Spleen (tissue), 7 donors: ENCODE measurements around the gene PLCZ1.

Experiments
- POLR2A ChIP-seq, 3 donors: fragments of 450-650 bp; IDR thresholded peaks; one replicate each; pipeline ENCODE4 v1.5.1; 2017; ENCODE audit warnings: antibody characterized with exemption in 3 of 3, mild to moderate bottlenecking in 1 of 3
- POLR2AphosphoS5 ChIP-seq, 3 donors: sonication (generic); formaldehyde crosslinking; IDR thresholded peaks; one replicate each; pipeline ENCODE4 v1.5.1; 2017; ENCODE audit warnings: antibody characterized with exemption in 3 of 3
- TF ChIP-seq, protein P1 (sequence below), 11 experiments: fragments of 200-600 bp in 7 of 11; fragments of 450-650 bp in 4 of 11; sonication (generic) in 4 of 11; IDR thresholded peaks in 8 of 11; conservative IDR thresholded peaks in 3 of 11; 1 replicate in 7 of 11; 2 replicates in 4 of 11; pipeline versions ENCODE4 v1.4.0 to v1.8.0; 2016 to 2021; ENCODE audit warnings: antibody characterized with exemption in 11 of 11, inconsistent platforms in 4 of 11, mild to moderate bottlenecking in 1 of 11
- donor health status: DM: no; HTN: no; CAD: no; lungs with moderate emphysema.
- donor health status: DM: no; HTN: no; CAD: no.
- donor health status: DM: no; HTN: no; CAD: no.

DNA sequence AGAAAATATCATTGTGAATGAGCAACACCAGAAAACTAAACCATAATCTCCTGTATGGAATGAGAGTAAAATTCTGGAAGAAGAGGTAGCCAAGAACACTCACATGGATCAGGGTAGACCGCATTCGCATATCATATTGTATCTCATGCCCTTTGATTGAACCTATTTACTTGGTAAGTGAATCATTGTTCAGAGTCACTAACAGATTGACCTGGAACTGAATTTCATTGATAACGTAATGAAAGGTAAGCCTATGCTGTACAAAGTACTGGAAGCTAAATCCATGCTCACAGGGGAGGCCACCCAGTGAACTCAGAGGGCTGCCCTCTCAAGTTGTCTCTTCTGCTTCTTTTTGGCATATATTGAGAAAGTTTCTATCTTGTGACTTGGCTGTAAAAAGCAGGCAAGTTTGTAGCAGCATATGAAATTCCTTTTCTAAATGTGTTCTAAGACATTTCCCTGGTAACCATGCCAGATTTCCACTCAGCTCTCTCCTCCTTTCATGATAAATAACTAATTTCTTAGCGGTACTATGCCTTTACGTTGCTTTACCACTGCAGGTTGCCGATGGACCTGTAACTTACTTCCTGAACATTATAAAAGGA is 91.4 kb downstream of the PLCZ1 start:
- TF ChIP-seq, protein P1, sequence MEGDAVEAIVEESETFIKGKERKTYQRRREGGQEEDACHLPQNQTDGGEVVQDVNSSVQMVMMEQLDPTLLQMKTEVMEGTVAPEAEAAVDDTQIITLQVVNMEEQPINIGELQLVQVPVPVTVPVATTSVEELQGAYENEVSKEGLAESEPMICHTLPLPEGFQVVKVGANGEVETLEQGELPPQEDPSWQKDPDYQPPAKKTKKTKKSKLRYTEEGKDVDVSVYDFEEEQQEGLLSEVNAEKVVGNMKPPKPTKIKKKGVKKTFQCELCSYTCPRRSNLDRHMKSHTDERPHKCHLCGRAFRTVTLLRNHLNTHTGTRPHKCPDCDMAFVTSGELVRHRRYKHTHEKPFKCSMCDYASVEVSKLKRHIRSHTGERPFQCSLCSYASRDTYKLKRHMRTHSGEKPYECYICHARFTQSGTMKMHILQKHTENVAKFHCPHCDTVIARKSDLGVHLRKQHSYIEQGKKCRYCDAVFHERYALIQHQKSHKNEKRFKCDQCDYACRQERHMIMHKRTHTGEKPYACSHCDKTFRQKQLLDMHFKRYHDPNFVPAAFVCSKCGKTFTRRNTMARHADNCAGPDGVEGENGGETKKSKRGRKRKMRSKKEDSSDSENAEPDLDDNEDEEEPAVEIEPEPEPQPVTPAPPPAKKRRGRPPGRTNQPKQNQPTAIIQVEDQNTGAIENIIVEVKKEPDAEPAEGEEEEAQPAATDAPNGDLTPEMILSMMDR (IDR thresholded peaks at IDR 0.05 in 8 of 11, conservative IDR thresholded peaks at IDR 0.05 in 3 of 11): no peak
- TF ChIP-seq POLR2A (IDR thresholded peaks at IDR 0.05): no peak
- TF ChIP-seq POLR2AphosphoS5 (IDR thresholded peaks at IDR 0.05): no peak
